ENCODE measurements around the gene TMEM219.

DNA sequence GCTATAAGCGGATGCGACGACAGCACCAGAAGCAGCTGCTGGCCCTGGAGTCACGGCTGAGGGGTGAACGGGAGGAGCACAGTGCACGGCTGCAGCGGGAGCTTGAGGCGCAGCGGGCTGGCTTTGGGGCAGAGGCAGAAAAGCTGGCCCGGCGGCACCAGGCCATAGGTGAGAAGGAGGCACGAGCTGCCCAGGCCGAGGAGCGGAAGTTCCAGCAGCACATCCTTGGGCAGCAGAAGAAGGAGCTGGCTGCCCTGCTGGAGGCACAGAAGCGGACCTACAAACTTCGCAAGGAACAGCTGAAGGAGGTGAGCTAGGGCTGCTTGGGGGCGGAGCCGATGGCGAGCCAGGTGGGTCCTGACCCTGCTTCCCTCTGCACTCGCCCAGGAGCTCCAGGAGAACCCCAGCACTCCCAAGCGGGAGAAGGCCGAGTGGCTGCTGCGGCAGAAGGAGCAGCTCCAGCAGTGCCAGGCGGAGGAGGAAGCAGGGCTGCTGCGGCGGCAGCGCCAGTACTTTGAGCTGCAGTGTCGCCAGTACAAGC lies 23.5 kb downstream of the TMEM219 start:
- TF ChIP-seq POLR2A (IDR thresholded peaks at IDR 0.05; ENCODE audit: low read depth, low read length) (no peak), POLR2AphosphoS5 (IDR thresholded peaks at IDR 0.05; ENCODE audit: low read depth, low read length) (no peak), TAF1 (IDR thresholded peaks at IDR 0.05; ENCODE audit: borderline replicate concordance, low read depth, low read length) (no peak)
